B cell (primary cell): ENCODE results near the gene ZBTB44. TPM values are rescaled to one million over a fixed set of nuclear protein-coding genes. Genes with fewer than 3 reads are reported as not detected.

Experiments
- ATAC-seq: fragments of 200-7000 bp; cut with Tn5 transposase; one replicate; pipeline ENCODE4 v1.10.0; 2021; ENCODE audit warnings: low read depth, mild to moderate bottlenecking, moderate number of reproducible peaks, moderate library complexity
- CTCF ChIA-PET: fragments of 350-600 bp; sonication (Branson Sonifier 250); formaldehyde crosslinking; loops from one replicate; lab custom pipeline; 2021; ENCODE audit warnings: antibody characterized with exemption, inconsistent platforms; lab: Charles Lee
- POLR2A ChIA-PET: fragments of 350-600 bp; sonication (Branson Sonifier 250); formaldehyde crosslinking; loops from one replicate; lab custom pipeline; 2021; ENCODE audit warnings: antibody characterized with exemption; lab: Charles Lee
- DNase-seq: peaks from one replicate; pipeline ENCODE4 v3.0.0; 2013
- H2AFZ ChIP-seq: 2 replicates; pipeline ENCODE4 v1.6.1; 2012; ENCODE audit warnings: mild to moderate bottlenecking, low read depth, low read length; ENCODE audit not compliant: insufficient read depth, poor library complexity, severe bottlenecking
- H3K27ac ChIP-seq, 2 donors: 1 replicate in 1 of 2; 2 replicates in 1 of 2; pipeline ENCODE4 v1.5.1; 2012 to 2013; ENCODE audit warnings: low read length in 2 of 2, mild to moderate bottlenecking in 2 of 2, moderate library complexity in 1 of 2
- H3K27me3 ChIP-seq, 4 experiments: fragments of 200-600 bp in 1 of 4; sonication (generic) in 1 of 4; replicated peaks in 1 of 4; 1 replicate in 2 of 4; 2 replicates in 2 of 4; pipeline versions ENCODE4 v1.6.1 to v1.7.0; 2013 to 2016; ENCODE audit warnings: low read length in 3 of 4, mild to moderate bottlenecking in 2 of 4, mixed read lengths in 1 of 4, moderate library complexity in 1 of 4; ENCODE audit not compliant: insufficient read depth in 4 of 4, control insufficient read depth in 3 of 4; ENCODE audit errors: control extremely low read depth in 1 of 4
- H3K36me3 ChIP-seq, 2 experiments: replicated peaks in 1 of 2; 1 replicate in 1 of 2; 2 replicates in 1 of 2; pipeline versions ENCODE4 v1.6.1 to v1.7.1; 2013; ENCODE audit warnings: low read length in 1 of 2; ENCODE audit not compliant: insufficient read depth in 2 of 2, control insufficient read depth in 1 of 2; ENCODE audit errors: control extremely low read depth in 1 of 2, extremely low read depth in 1 of 2
- H3K4me1 ChIP-seq, 2 donors: fragments of 200-600 bp in 1 of 2; sonication (generic) in 1 of 2; 1 replicate in 1 of 2; 2 replicates in 1 of 2; pipeline versions ENCODE4 v1.5.1 to v1.6.1; 2013 to 2017; ENCODE audit warnings: low read length in 2 of 2; ENCODE audit not compliant: control insufficient read depth in 2 of 2, insufficient read depth in 2 of 2
- H3K4me2 ChIP-seq: replicated peaks from 2 replicates; pipeline ENCODE3; 2012; ENCODE audit warnings: mild to moderate bottlenecking, low read depth, low read length; ENCODE audit not compliant: poor library complexity, severe bottlenecking
- H3K4me3 ChIP-seq, 5 experiments: fragments of 200-600 bp in 1 of 5; sonication (generic) in 1 of 5; 1 replicate in 3 of 5; 2 replicates in 2 of 5; pipeline versions ENCODE4 v1.5.1 to v1.7.0; 2011 to 2016; ENCODE audit warnings: low read length in 4 of 5, mild to moderate bottlenecking in 4 of 5, low read depth in 2 of 5, control low read depth in 1 of 5, moderate library complexity in 1 of 5; ENCODE audit not compliant: insufficient read depth in 1 of 5; ENCODE audit errors: control extremely low read depth in 1 of 5, extremely low read depth in 1 of 5
- H3K79me2 ChIP-seq: fragments of 200-600 bp; sonication (generic); one replicate; pipeline ENCODE4 v1.6.0; 2016; ENCODE audit warnings: low read length; ENCODE audit not compliant: control insufficient read depth, insufficient read depth
- H3K9ac ChIP-seq: fragments of 200-600 bp; sonication (generic); 2 replicates; pipeline ENCODE4 v1.6.1; 2017; ENCODE audit warnings: mild to moderate bottlenecking, low read length, moderate library complexity
- H3K9me3 ChIP-seq, 3 donors: one replicate each; pipeline versions ENCODE4 v1.6.1 to v1.7.1; 2013; ENCODE audit warnings: low read length in 2 of 3; ENCODE audit not compliant: control insufficient read depth in 2 of 3, insufficient read depth in 1 of 3; ENCODE audit errors: control extremely low read depth in 1 of 3
- H4K20me1 ChIP-seq: 2 replicates; pipeline ENCODE4 v1.6.0; 2012; ENCODE audit warnings: mild to moderate bottlenecking, low read length; ENCODE audit not compliant: insufficient read depth, control insufficient read depth, poor library complexity, severe bottlenecking
- H3K27ac Mint-ChIP-seq: one replicate; pipeline ENCODE4 v1.8.0; 2021; ENCODE audit warnings: mixed read lengths
- H3K27me3 Mint-ChIP-seq: one replicate; pipeline ENCODE4 v1.8.0; 2021; ENCODE audit warnings: mixed read lengths
- H3K4me1 Mint-ChIP-seq: one replicate; pipeline ENCODE4 v1.8.0; 2021; ENCODE audit warnings: mixed read lengths
- H3K4me3 Mint-ChIP-seq: one replicate; pipeline ENCODE4 v1.8.0; 2021; ENCODE audit warnings: mixed read lengths
- H3K9me3 Mint-ChIP-seq: one replicate; pipeline ENCODE4 v1.8.0; 2022; ENCODE audit warnings: mixed read lengths; ENCODE audit not compliant: insufficient read depth
- CTCF ChIP-seq: fragments of 200-600 bp; IDR thresholded peaks from one replicate; pipeline ENCODE4 v1.8.0; 2022; ENCODE audit warnings: antibody characterized with exemption, mild to moderate bottlenecking
- EZH2 ChIP-seq: IDR thresholded peaks from 2 replicates; pipeline ENCODE4 v1.6.1; 2012; ENCODE audit warnings: borderline replicate concordance, low read depth, mild to moderate bottlenecking, moderate library complexity, low read length; ENCODE audit not compliant: insufficient read depth, poor library complexity, severe bottlenecking
- WGBS: methylation state at CpG from one replicate; pipeline ENCODE4 v1.1.5; 2013; ENCODE audit warnings: missing lambda C conversion rate; ENCODE audit not compliant: insufficient coverage; 5-methylcytosine and 5-hydroxymethylcytosine counted together
- intact Hi-C: fragments of 100-400 bp; cut with micrococcal nuclease; formaldehyde crosslinking; loops from one replicate; pipeline ENCODE4 v1.10.0; 2022
- polyA plus RNA-seq: library from polyadenylated mRNA; depleted of rRNA; stranded (reverse); fragments of >200 nt; gene quantifications from 2 replicates; pipeline ENCODE4 v1.2.3, GENCODE V29; 2012
- total RNA-seq, 2 donors: library from RNA; stranded (reverse); fragments of 120-200 nt in 1 of 2; gene quantifications; 1 replicate in 1 of 2; 2 replicates in 1 of 2; pipeline versions ENCODE4 v1.2.3 to v1.2.4, GENCODE V29; 2013 to 2022

The ZBTB44 gene
- total and polyA plus RNA-seq, 2 donors (not counting 1 experiment from before 2014, with no cell fraction given), result 23.3 to 89.4 TPM

GRCh38 chr11:130211144-130211543, 103.6 kb downstream of the ZBTB44 start:
- no peak for TF ChIP-seq CTCF
- no peak for TF ChIP-seq EZH2
- intact Hi-C loops, result no loop called here
- no peak overlapping the region for H3K4me2 ChIP-seq
- H3K27ac ChIP-seq, result no peak overlapping the region
- H3K27me3 ChIP-seq, result no peaks in the 10 kb centered on the region
- no peak overlapping the region for H3K4me3 ChIP-seq
- peaks cover 11% of the 10 kb centered on the region for H3K4me1 Mint-ChIP-seq
- peaks cover 3% of the 10 kb centered on the region for H3K27me3 Mint-ChIP-seq
- H3K4me1 ChIP-seq, result peaks cover 0 to 10% of the 10 kb centered on the region in 2 donors
- CTCF ChIA-PET, result interaction anchor here (0.9 to 3.0 kb wide), 4 partner anchors 79 to 651 kb away, joined by 3 to 51 read pairs (median 4); no protein-coding TSS in a partner anchor
- ATAC-seq, result no peak
- H3K9me3 ChIP-seq, result no peaks in the 10 kb centered on the region
- no peak overlapping the region for H3K9ac ChIP-seq
- no peak overlapping the region for H3K27ac Mint-ChIP-seq
- no peak overlapping the region for H2AFZ ChIP-seq
- H3K4me3 Mint-ChIP-seq, result no peak overlapping the region
- H3K36me3 ChIP-seq, result peaks cover 0 to 13% of the 10 kb centered on the region in 2 experiments
- DNase-seq, result no peak
- 87% methylated on average over 3 of the region's 3 CpGs for WGBS
- H4K20me1 ChIP-seq, result no peaks in the 10 kb centered on the region
- POLR2A ChIA-PET, result no interaction called here
- H3K9me3 Mint-ChIP-seq, result no peaks in the 10 kb centered on the region
- no peaks in the 10 kb centered on the region for H3K79me2 ChIP-seq

GRCh38 chr11:130209954-130210854, 104.5 kb downstream of the ZBTB44 start:
- Histone ChIP-seq H3K4me2 (no peak overlapping the region), H4K20me1 (no peaks in the 10 kb centered on the region), H2AFZ (no peak overlapping the region), H3K79me2 (no peaks in the 10 kb centered on the region), H3K4me3 (no peak overlapping the region), H3K9me3 (no peaks in the 10 kb centered on the region), H3K36me3 (peaks cover 0 to 13% of the 10 kb centered on the region in 2 experiments), H3K9ac (no peak overlapping the region), H3K27me3 (no peaks in the 10 kb centered on the region), H3K4me1 (peaks cover 0 to 10% of the 10 kb centered on the region in 2 donors), H3K27ac (no peak overlapping the region)
- H3K27me3 Mint-ChIP-seq, result no peaks in the 10 kb centered on the region
- ChIA-PET POLR2A (no interaction called here), CTCF (interaction anchor here (0.9 to 3.0 kb wide), 4 partner anchors 78 to 652 kb away, joined by 3 to 51 read pairs (median 4); no protein-coding TSS in a partner anchor)
- H3K9me3 Mint-ChIP-seq, result no peaks in the 10 kb centered on the region
- TF ChIP-seq EZH2 (no peak), CTCF (no peak)
- no peak for ATAC-seq
- peaks cover 13% of the 10 kb centered on the region for H3K4me1 Mint-ChIP-seq
- H3K4me3 Mint-ChIP-seq, result no peak overlapping the region
- DNase-seq, result no peak
- no peak overlapping the region for H3K27ac Mint-ChIP-seq
- intact Hi-C loops, result no loop called here
- WGBS, result 95% methylated on average over 16 of the region's 23 CpGs
